Prostate gland (tissue), 2 donors: ENCODE data around the gene PURA.

ENCODE experiments used
- CTCF ChIP-seq, 4 experiments: fragments of 200-600 bp in 2 of 4; fragments of 450-650 bp in 2 of 4; sonication (generic) in 2 of 4; IDR thresholded peaks; 1 replicate in 3 of 4; 2 replicates in 1 of 4; pipeline ENCODE4 v1.5.1; 2016 to 2019; ENCODE audit warnings: antibody characterized with exemption in 4 of 4, mild to moderate bottlenecking in 2 of 4, moderate library complexity in 2 of 4
- POLR2A ChIP-seq: fragments of 450-650 bp; IDR thresholded peaks from one replicate; pipeline ENCODE4 v1.6.1; 2016; ENCODE audit warnings: antibody characterized with exemption, mild to moderate bottlenecking

GRCh38 chr5:140076788-140077187 lies 37.1 kb upstream of the PURA start:
- TF ChIP-seq POLR2A (no peak), CTCF (IDR thresholded peaks at IDR 0.05) (no peak)
